Measurements from ENCODE around the gene PTPN9.

PTPN9 gene

DNA sequence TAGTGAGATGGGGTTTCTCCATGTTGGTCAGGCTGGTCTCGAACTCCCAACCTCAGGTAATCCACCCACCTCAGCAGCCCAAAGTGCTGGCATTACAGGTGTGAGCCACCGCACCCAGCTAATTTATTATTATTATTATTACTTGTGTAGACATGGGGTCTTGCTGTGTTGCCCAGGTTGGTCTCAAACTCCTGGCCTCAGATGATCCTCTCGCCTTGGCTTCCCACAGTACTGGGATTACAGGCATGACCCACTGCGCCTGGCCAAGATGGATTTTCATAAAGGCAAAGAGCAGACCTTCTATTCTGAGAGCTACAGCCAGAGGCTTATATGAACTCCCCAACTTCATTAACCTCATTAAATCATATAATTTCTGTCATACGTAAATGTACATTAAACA, 17.2 kb downstream of the PTPN9 start:
- no peak for TF ChIP-seq GATA2 (IDR thresholded peaks at IDR 0.05; ENCODE audit: low read depth, low read length)
- no peak for TF ChIP-seq GATA3 (IDR thresholded peaks at IDR 0.05; ENCODE audit: low read depth, low read length)

DNA sequence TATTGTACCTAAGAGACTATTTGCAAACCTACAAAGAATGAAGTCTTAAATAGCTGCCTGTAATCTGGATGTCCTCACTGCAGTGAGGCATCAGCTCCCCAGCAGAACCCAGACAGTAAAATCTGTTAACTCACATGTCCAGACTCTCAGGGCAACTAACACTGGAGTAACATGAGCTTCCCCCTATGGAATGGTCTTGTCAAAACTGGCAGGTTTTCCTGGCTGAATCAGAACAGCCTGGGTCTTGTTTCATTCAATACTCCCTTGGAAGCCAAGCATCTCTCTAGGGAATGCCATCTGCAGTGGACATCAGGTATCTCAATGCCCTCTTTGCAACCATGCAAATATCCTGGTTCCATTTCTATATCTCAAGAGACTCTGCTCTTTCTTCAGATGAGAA, 24.4 kb downstream of the PTPN9 start:
- TF ChIP-seq GATA2 (IDR thresholded peaks at IDR 0.05; ENCODE audit: low read depth, low read length) (no peak), GATA3 (IDR thresholded peaks at IDR 0.05; ENCODE audit: low read depth, low read length) (no peak)

DNA sequence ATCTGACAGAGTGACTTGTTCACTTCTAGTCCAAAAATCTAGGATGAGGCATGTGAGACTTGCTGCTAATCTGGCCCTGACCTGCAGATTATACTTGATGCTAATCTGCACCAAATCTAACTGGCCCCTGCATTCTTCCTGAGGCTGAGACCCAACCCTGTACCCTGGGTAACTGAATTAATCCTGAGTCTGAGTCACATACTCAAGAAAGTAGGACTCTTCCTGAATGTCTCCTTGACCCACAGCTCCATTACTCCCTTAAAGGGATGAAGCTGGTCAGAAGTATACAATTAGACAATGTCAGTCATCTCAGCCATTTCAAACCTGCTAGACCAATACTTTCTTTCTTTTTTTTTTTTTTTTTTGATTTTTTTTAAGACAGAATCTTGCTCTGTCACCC, 25.5 kb downstream of the PTPN9 start:
- TF ChIP-seq GATA3 (IDR thresholded peaks at IDR 0.05; ENCODE audit: low read depth, low read length) (no peak), GATA2 (IDR thresholded peaks at IDR 0.05; ENCODE audit: low read depth, low read length) (no peak)

DNA sequence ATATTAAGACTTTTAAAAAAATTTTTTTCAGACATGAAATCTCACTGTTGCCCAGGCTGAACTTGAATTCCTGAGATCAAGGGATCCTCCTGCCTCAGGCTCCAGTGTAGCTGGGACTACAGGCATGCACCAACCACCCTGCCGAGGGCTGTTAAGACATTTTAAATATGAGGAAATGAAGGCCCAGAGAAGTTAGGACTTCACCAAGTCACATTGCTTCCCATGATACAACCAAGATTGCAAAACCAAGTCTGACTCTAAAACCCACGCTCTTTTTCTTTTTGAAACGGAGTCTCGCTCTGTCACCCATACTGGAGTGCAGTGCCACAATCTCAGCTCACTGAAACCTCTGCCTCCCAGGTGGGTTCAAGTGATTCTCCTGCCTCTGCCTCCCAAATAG, 28.0 kb downstream of the PTPN9 start:
- no peak for TF ChIP-seq GATA3 (IDR thresholded peaks at IDR 0.05; ENCODE audit: low read depth, low read length)

DNA sequence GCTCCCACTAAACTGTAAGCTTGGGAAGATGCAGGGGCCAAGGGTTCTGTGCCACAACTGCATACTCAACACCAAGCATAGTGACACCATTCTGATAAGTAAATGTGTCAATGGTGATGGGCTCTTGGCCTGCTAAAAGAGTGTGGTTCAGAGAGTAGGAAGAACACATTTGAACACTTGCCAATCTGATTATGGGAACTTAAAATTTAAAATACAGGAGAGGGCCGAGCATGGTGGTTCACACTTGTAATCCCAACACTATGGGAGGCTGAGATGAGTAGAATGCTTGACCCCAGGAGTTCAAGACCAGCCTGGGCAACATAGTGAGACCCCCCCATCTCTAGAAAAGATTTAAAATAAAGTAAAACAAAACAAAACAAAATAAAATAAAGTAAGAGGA, 34.1 kb downstream of the PTPN9 start:
- TF ChIP-seq GATA2 (IDR thresholded peaks at IDR 0.05; ENCODE audit: low read depth, low read length) = no peak
- no peak for TF ChIP-seq GATA3 (IDR thresholded peaks at IDR 0.05; ENCODE audit: low read depth, low read length)

DNA sequence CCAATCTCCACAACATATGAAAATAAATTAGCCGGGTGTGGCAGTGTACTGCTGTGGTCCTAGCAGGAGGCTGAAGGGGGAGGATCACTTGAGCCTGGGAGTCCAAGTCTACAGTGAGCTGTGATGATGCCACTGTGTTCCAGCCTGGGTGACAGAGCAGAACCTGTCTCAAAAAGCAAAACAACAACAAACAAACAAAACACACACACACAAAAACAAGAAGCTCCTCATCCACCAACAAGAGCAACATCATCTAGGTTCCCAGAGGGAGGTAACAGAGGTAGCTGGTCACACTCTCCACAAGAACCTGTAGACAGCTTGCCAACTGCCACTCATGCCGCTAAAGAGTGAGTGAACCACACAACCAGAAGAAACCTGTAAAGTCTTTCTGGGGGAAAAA, 34.8 kb downstream of the PTPN9 start:
- no peak for TF ChIP-seq GATA2 (IDR thresholded peaks at IDR 0.05; ENCODE audit: low read depth, low read length)
- TF ChIP-seq GATA3 (IDR thresholded peaks at IDR 0.05; ENCODE audit: low read depth, low read length) = no peak

DNA sequence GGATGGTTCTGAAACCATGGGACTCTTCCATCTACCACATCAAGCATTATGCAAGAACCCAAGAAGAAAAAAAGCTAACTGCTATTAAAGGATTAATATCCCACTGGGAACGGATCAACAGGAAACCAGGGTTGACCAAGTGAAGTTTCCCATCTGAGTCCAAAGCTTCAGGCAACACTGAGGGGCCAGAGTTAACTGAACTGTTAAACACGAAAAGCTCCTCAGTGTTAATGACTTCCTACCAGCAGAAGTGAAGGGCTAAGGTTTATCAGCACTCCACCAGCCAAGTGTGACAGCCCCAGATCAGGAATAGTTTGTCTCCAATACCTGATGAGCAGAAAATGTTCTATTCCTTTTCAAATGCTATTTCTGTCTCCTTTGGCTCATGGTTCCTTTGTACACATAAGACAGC, 36.7 kb downstream of the PTPN9 start:
- TF ChIP-seq GATA2 (IDR thresholded peaks at IDR 0.05; ENCODE audit: low read depth, low read length) = no peak
- no peak for TF ChIP-seq GATA3 (IDR thresholded peaks at IDR 0.05; ENCODE audit: low read depth, low read length)

DNA sequence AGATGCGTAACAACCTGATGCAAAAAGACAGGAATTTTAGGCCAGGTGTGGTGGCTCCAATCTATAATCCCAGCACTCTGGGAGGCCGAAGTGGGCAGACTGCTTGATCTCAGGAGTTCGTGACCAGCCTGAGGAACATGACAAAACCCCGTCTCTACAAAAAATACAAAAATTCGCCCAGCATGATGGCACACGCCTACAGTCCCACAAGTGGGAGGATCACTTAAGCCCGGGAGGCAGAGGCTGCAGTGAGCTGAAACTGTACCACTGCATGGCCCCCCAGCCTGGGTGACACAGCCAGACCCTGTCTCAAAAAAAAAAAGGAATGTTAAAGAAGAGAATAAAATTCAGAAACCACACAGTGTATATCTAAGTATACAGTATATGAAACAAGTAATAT, 40.7 kb downstream of the PTPN9 start:
- TF ChIP-seq GATA3 (IDR thresholded peaks at IDR 0.05; ENCODE audit: low read depth, low read length) (no peak), GATA2 (IDR thresholded peaks at IDR 0.05; ENCODE audit: low read depth, low read length) (no peak)

DNA sequence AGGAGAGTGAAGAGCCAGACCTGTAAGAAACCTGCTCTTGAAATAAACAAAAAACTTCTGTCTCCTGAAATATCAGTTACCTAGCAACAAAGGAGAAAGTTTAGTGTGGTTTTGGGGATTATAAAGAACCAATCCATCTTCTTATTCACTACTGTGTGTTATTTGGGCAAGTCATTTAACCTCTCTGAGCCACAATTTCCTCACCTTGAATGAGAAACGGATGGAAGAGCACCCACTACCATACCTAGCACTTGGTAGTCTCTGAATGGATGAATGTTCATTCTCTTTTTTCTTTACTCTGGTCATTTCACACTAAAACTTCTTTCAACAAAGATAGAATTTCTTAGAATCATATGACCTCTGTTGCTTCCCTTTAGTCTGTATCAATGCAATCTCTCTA, 45.2 kb downstream of the PTPN9 start:
- TF ChIP-seq GATA2 (IDR thresholded peaks at IDR 0.05; ENCODE audit: low read depth, low read length) (no peak), GATA3 (IDR thresholded peaks at IDR 0.05; ENCODE audit: low read depth, low read length) (no peak)

DNA sequence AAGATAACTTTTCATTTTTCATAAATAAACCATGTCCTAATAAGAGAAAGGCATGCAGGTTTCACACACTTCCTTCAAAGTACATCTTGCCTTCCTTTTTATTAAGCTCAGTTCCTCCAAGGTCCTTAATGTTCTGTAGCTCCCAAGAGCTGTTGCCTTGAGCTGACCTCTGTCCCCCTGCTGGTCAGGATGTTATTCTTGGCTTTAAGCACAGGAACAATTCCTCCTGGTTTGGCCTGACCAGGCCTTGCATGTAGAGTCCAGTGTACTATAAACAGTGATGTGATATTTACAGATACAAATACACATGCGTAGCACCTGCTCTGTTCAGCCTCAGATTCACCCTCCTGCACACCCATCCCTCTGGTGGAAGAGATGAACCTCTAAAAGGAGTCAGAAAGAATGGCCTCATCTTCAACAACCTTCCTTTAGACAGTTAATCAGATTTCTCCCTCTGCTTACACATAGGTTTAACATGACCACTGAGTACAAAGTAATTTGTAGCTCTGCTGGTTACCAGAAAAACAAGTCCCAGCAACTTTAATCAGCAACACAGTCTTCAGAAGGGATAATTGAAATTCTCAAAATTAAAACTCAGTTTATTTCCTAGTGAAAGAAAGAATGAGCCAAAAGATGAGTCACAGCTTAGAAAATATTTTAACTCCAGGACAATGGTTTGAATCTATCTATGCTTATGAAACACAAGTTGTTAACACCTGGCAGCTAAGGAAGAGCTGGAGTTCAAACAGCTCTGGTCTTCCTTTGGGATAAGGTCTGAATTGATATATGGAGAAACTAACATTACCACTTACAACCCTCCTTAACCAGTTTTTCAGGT, 46.5 kb downstream of the PTPN9 start:
- TF ChIP-seq GATA3 (IDR thresholded peaks at IDR 0.05; ENCODE audit: low read depth, low read length) = no peak
- no peak for TF ChIP-seq GATA2 (IDR thresholded peaks at IDR 0.05; ENCODE audit: low read depth, low read length)

DNA sequence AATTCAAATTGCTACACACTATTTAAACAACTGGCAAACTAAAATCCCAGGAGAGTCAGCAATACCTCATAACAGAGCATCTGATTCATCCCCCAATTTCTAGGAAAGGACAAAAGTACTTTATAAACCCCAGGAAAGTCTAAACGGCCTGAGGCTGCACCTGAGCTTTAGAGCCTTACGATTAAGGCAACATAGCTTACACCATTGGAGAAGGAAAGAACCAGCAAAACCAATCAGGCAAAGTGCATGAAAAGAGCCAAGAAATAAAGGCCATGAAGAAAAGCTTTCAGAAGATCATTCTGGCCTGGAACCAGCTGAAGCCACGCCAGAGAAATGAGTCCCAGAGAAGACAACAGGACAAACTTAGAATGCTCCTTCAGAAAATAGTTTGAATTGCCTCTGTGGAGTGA, 48.1 kb downstream of the PTPN9 start:
- TF ChIP-seq GATA3 (IDR thresholded peaks at IDR 0.05; ENCODE audit: low read depth, low read length) (no peak), GATA2 (IDR thresholded peaks at IDR 0.05; ENCODE audit: low read depth, low read length) (no peak)

DNA sequence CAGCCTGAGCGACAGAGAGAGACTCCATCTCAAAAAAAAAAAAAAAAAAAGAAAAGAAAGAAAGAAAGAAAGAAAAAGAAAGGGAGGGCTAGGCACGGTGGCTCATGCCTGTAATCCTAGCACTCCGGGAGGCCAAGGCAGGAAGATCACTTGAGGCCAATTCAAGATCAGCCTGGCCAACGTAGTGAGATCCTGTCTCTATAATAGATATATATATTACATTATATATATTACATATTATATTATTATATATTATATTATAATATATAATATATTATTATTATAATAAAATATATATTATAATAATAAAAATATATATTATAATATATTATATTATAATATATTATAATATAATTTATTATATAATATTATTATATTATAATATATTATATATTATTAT, 48.9 kb downstream of the PTPN9 start:
- no peak for TF ChIP-seq GATA3 (IDR thresholded peaks at IDR 0.05; ENCODE audit: low read depth, low read length)

DNA sequence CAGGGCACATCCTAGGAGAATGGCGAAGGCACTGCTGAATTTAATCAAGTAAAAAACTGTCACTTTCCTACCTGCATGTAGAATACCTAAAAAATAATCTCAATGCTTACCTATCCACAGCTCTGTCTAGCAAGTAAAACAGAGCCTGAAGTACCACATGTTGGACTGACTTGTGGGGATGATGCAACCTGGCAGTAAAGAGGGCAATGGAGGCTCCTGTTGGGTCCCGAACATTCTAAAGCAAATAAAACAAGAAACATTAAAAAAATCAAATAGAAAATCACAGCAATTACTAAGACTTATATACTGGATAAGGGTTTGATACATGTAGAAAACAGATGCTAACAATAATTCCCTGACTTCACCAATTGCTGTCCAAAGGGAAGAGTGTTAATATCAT, 56.1 kb downstream of the PTPN9 start:
- TF ChIP-seq GATA2 (IDR thresholded peaks at IDR 0.05; ENCODE audit: low read depth, low read length) = no peak
- TF ChIP-seq GATA3 (IDR thresholded peaks at IDR 0.05; ENCODE audit: low read depth, low read length) = no peak

DNA sequence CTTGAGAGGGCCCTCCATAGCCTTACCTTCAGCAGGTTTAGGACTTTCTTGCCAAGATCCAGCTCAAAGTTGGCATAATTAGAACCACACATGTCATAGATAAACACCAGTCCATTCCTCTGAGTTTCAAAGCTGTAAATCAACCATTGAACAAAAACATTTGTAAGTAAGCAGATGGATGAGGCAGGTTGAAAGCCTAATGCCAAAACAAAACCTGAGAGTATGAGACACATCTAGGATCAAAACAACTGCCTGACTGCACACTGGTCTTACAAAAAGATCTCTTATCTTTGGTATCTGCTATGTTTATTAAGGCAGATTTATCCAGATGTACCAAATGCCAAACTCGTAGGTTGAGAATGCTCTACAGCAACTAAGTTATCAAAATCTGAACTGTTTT, 61.9 kb downstream of the PTPN9 start:
- TF ChIP-seq GATA2 (IDR thresholded peaks at IDR 0.05; ENCODE audit: low read depth, low read length) = no peak
- no peak; the same call in 1 of the 2 replicates for TF ChIP-seq GATA3 (IDR thresholded peaks at IDR 0.05; ENCODE audit: low read depth, low read length)

DNA sequence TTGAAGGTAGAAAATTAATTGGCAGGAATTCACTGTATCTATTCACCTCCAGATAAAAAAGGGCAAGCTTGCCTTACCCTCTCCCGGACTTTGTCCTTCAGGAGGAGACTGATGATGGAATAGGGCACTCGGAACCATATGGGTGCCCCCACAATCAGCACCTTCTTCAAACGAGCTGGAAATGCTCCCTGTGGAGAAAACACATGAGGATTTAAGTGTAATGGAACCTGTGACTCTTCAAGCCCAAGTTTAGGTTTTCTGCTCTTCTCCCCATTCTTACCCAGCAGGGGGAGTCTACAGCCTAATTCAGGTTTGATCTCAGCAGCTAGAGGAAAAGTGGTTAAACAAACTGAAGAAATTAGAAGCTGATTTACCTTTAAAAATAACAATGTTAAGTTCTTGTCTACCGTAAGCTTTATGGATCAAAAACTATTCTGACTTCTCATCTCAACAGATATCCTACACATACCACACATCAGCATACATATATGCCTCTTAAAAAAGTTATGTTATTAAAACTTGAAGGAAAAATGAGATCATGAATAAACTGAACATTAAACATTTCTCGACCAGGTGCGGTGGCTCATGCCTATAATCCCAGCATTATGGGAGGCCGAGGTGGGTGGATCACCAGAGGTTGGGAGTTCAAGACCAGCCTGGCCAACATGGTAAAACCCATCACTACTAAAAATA, 70.1 kb downstream of the PTPN9 start:
- no peak for TF ChIP-seq GATA3 (IDR thresholded peaks at IDR 0.05; ENCODE audit: low read depth, low read length)
- TF ChIP-seq GATA2 (IDR thresholded peaks at IDR 0.05; ENCODE audit: low read depth, low read length) = no peak

Data from SH-SY5Y (cell line).